HepG2 (cell line): ENCODE measurements around the gene NOL4L. TPM values are rescaled to one million over a fixed set of nuclear protein-coding genes. Genes with fewer than 3 reads are reported as not detected.

Source experiments
- ATAC-seq: fragments of 200-7000 bp; cut with Tn5 transposase; 3 replicates; pipeline ENCODE4 v1.9.1; 2020; ENCODE audit warnings: mild to moderate bottlenecking, moderate library complexity
- BruUV-seq: library from RNA; stranded (reverse); fragments of 400-500 nt; replicated peaks from 2 replicates; lab custom pipeline; 2021; lab: Mats Ljungman, UMichigan
- CTCF ChIA-PET: fragments of 300-600 bp; formaldehyde crosslinking; extraction: SDS; loops from one replicate; lab custom pipeline; 2021; ENCODE audit warnings: low total read pairs, inconsistent platforms, low intra/inter-chr PET ratio; lab: Yijun Ruan, JAX
- POLR2A ChIA-PET: fragments of 350-600 bp; sonication (Branson Sonifier 250); formaldehyde crosslinking; loops from one replicate; lab custom pipeline; 2020; ENCODE audit warnings: antibody characterized with exemption, inconsistent platforms; lab: Yijun Ruan, JAX
- DNase-seq: peaks from one replicate; pipeline ENCODE4 v3.0.0-alpha.2; 2015; ENCODE audit warnings: low spot score
- FAIRE-seq: peaks from 3 replicates; lab custom pipeline; 2011; peaks lifted over from hg19 to GRCh38; lab: Jason Lieb, UNC
- H2AFZ ChIP-seq: one replicate; pipeline ENCODE4 v1.6.1; 2011; ENCODE audit warnings: low read length, inconsistent platforms
- H3K27ac ChIP-seq: fragments of 300-600 bp; 3 replicates; pipeline ENCODE4 v1.8.0; 2011; ENCODE audit warnings: mixed run types, mild to moderate bottlenecking, mixed read lengths, low read length, inconsistent platforms; ENCODE audit not compliant: insufficient read depth; ENCODE audit errors: extremely low read length
- H3K27me3 ChIP-seq, 2 experiments: fragments of 200-600 bp in 1 of 2; 2 replicates in 1 of 2; 3 replicates in 1 of 2; pipeline versions ENCODE4 v1.6.0 to v1.8.0; 2011; ENCODE audit warnings: low read length in 2 of 2, mild to moderate bottlenecking in 2 of 2, moderate library complexity in 2 of 2, inconsistent platforms in 1 of 2; ENCODE audit not compliant: insufficient read depth in 2 of 2, control insufficient read depth in 1 of 2
- H3K36me3 ChIP-seq, 2 experiments: fragments of 200-600 bp in 1 of 2; replicated peaks in 1 of 2; 2 replicates in 1 of 2; 3 replicates in 1 of 2; pipeline versions ENCODE4 v1.5.1 to v1.8.0; 2011; ENCODE audit warnings: low read length in 2 of 2, inconsistent platforms in 1 of 2; ENCODE audit not compliant: insufficient read depth in 2 of 2, control insufficient read depth in 1 of 2
- H3K4me1 ChIP-seq: 2 replicates; pipeline ENCODE4 v1.5.1; 2012; ENCODE audit warnings: low read length, inconsistent platforms; ENCODE audit not compliant: insufficient read depth
- H3K4me2 ChIP-seq: 2 replicates; pipeline ENCODE4 v1.6.0; 2011; ENCODE audit warnings: low read depth, low read length, inconsistent platforms
- H3K4me3 ChIP-seq, 3 experiments: fragments of 200-600 bp in 1 of 3; sonication (generic), shearing (Covaris generic) in 1 of 3; replicated peaks in 1 of 3; 2 replicates each; pipeline ENCODE4 v1.5.1; 2011 to 2016; ENCODE audit warnings: low read length in 3 of 3, inconsistent platforms in 2 of 3, low read depth in 2 of 3, mild to moderate bottlenecking in 2 of 3, control low read depth in 1 of 3, mixed read lengths in 1 of 3; ENCODE audit not compliant: insufficient read depth in 1 of 3
- H3K79me2 ChIP-seq: one replicate; pipeline ENCODE4 v1.6.1; 2011; ENCODE audit warnings: low read length, inconsistent platforms; ENCODE audit not compliant: insufficient read depth
- H3K9ac ChIP-seq: 2 replicates; pipeline ENCODE4 v1.6.0; 2011; ENCODE audit warnings: mild to moderate bottlenecking, low read depth, low read length, inconsistent platforms; ENCODE audit not compliant: insufficient read depth
- H3K9me3 ChIP-seq: 2 replicates; pipeline ENCODE4 v1.5.1; 2012; ENCODE audit warnings: mild to moderate bottlenecking, low read length
- H4K20me1 ChIP-seq: 2 replicates; pipeline ENCODE4 v1.6.0; 2011; ENCODE audit warnings: inconsistent platforms, mild to moderate bottlenecking, low read length, moderate library complexity; ENCODE audit not compliant: insufficient read depth
- ARNT ChIP-seq: fragments of 450-650 bp; IDR thresholded peaks from 2 replicates; pipeline ENCODE4 v1.6.1; 2017
- DR1 ChIP-seq: sonication (generic); formaldehyde crosslinking; IDR thresholded peaks from 2 replicates; pipeline ENCODE4 v1.8.0; 2021; ENCODE audit warnings: mild to moderate bottlenecking, missing genetic modification reagents, inconsistent platforms
- GTF2F1 ChIP-seq: fragments of 150-350 bp; IDR thresholded peaks from 2 replicates; pipeline ENCODE4 v1.6.1; 2014; ENCODE audit warnings: low read length
- LBX2 ChIP-seq: sonication (generic); formaldehyde crosslinking; IDR thresholded peaks from 2 replicates; pipeline ENCODE4 v1.5.0; 2020; ENCODE audit warnings: missing genetic modification reagents, mild to moderate bottlenecking, borderline replicate concordance
- MTA1 ChIP-seq: sonication (generic); formaldehyde crosslinking; IDR thresholded peaks from 2 replicates; pipeline ENCODE4 v1.4.0; 2020; ENCODE audit warnings: missing genetic modification reagents, mild to moderate bottlenecking, borderline replicate concordance
- NFAT5 ChIP-seq: sonication (generic); formaldehyde crosslinking; IDR thresholded peaks from 2 replicates; pipeline ENCODE4 v1.4.0; 2020; ENCODE audit warnings: missing genetic modification reagents
- NRL ChIP-seq: sonication (generic); formaldehyde crosslinking; IDR thresholded peaks from 2 replicates; pipeline ENCODE4 v1.5.0; 2020; ENCODE audit warnings: missing genetic modification reagents, mild to moderate bottlenecking, moderate library complexity, borderline replicate concordance
- PHF8 ChIP-seq: sonication (generic); formaldehyde crosslinking; IDR thresholded peaks from 2 replicates; pipeline ENCODE4 v1.5.0; 2020; ENCODE audit warnings: missing genetic modification reagents
- POLR2G ChIP-seq: fragments of 200-400 bp; formaldehyde crosslinking; IDR thresholded peaks from 2 replicates; pipeline ENCODE4 v1.6.1; 2018; ENCODE audit warnings: mild to moderate bottlenecking, low read depth, low read length, moderate library complexity
- TARDBP ChIP-seq: sonication (generic); formaldehyde crosslinking; IDR thresholded peaks from 2 replicates; pipeline ENCODE4 v1.8.0; 2022; ENCODE audit warnings: mild to moderate bottlenecking, missing genetic modification reagents
- ZBTB38 ChIP-seq: sonication (generic); formaldehyde crosslinking; IDR thresholded peaks from 2 replicates; pipeline ENCODE4 v1.5.1; 2020; ENCODE audit warnings: mild to moderate bottlenecking, missing genetic modification reagents
- ZC3H4 ChIP-seq: sonication (generic); formaldehyde crosslinking; IDR thresholded peaks from 2 replicates; pipeline ENCODE4 v1.4.0; 2020; ENCODE audit warnings: missing genetic modification reagents, borderline replicate concordance
- ZNF567 ChIP-seq: sonication (generic); formaldehyde crosslinking; IDR thresholded peaks from 2 replicates; pipeline ENCODE4 v1.8.1; 2023; ENCODE audit warnings: mild to moderate bottlenecking, missing genetic modification reagents, borderline replicate concordance
- ZNF776 ChIP-seq: sonication (generic); formaldehyde crosslinking; IDR thresholded peaks from 2 replicates; pipeline ENCODE4 v1.4.0; 2020; ENCODE audit warnings: mild to moderate bottlenecking, missing genetic modification reagents
- ZNF879 ChIP-seq: sonication (generic); formaldehyde crosslinking; IDR thresholded peaks from 2 replicates; pipeline ENCODE4 v1.8.1; 2023; ENCODE audit warnings: missing genetic modification reagents
- ZSCAN22 ChIP-seq: sonication (generic); formaldehyde crosslinking; IDR thresholded peaks from 2 replicates; pipeline ENCODE4 v1.4.0; 2020; ENCODE audit warnings: mild to moderate bottlenecking, missing genetic modification reagents
- WGBS: methylation state at CpG from one replicate; pipeline ENCODE4 v1.1.6; 2017; ENCODE audit warnings: low lambda C conversion rate; 5-methylcytosine and 5-hydroxymethylcytosine counted together
- in situ Hi-C: cut with HindIII; loops from 2 replicates; pipeline ENCODE4 v1.10.0; 2017; ENCODE audit warnings: low pct_unique_long_range_greater_than_20kb; ENCODE audit not compliant: extremely low pct_ligation_motif_present
- intact Hi-C: fragments of 100-400 bp; cut with micrococcal nuclease; formaldehyde crosslinking; loops from one replicate; pipeline ENCODE4 v1.10.0; 2022; ENCODE audit not compliant: unreplicated experiment
- polyA plus RNA-seq, 8 experiments: library from polyadenylated mRNA; depleted of rRNA in 3 of 8; stranded (reverse) in 7 of 8; unstranded in 1 of 8; fragments of >200 nt; fragmentation: Illumina TruSeq in 4 of 8; extraction: Trizol in 4 of 8; gene quantifications; 2 replicates each; pipeline versions ENCODE4 v1.2.1 to v1.2.3, GENCODE V29; 2011 to 2016; ENCODE audit warnings: low read depth in 4 of 8, missing spikeins in 1 of 8, mixed read lengths in 1 of 8; ENCODE audit not compliant: insufficient read depth in 1 of 8
- total RNA-seq, 5 experiments: library from RNA; depleted of rRNA; stranded (reverse); fragments of >200 nt; fragmentation: Illumina TruSeq; extraction: Trizol; gene quantifications; 2 replicates each; pipeline ENCODE4 v1.2.3, GENCODE V29; 2016; ENCODE audit warnings: low read depth in 1 of 5

The NOL4L gene
- total and polyA plus RNA-seq, 2 of the 13 experiments (the other 11 are each of a cell fraction or from before 2014, with no cell fraction given), result 16.6 to 35.4 TPM

GRCh38 chr20:32451682-32452461, 133.3 kb downstream of the NOL4L start:
- CTCF ChIA-PET, result no interaction called here
- POLR2A ChIA-PET, result interaction anchor here (0.9 to 1.0 kb wide), 2 partner anchors 24 to 201 kb away, joined by 3 read pairs; no protein-coding TSS in a partner anchor
- Histone ChIP-seq H4K20me1 (0 out of 2 replicates have a peak, but pooled peaks cover 8% of the 10 kb centered on the region), H3K27ac (no peak overlapping the region), H3K4me2 (no peak overlapping the region), H3K9me3 (no peaks in the 10 kb centered on the region), H3K79me2 (no peaks in the 10 kb centered on the region), H3K9ac (no peak overlapping the region), H3K4me1 (no peaks in the 10 kb centered on the region), H2AFZ (no peak overlapping the region), H3K27me3 (no peaks in the 10 kb centered on the region), H3K4me3 (no peak overlapping the region), H3K36me3 (peaks cover 70 to 97% of the 10 kb centered on the region in 2 experiments)
- no TSS peak for BruUV-seq
- in situ Hi-C loops (no loop called here), intact Hi-C loops (no loop called here)
- DNase-seq, result no peak
- peak; percentile 10 for ATAC-seq
- FAIRE-seq, result no peak
- 97% methylated on average over 27 of the region's 27 CpGs for WGBS
- no peak for TF ChIP-seq ZBTB38 (CRISPR knock-in tag)
- TF ChIP-seq DR1 (CRISPR knock-in tag), result 0 out of 2 replicates have a peak, but pooled peaks have one; percentile 53
- no peak for TF ChIP-seq TARDBP (CRISPR knock-in tag)
- 0 out of 2 replicates have a peak, but pooled peaks have one; percentile 1 for TF ChIP-seq POLR2G
- 0 out of 2 replicates have a peak, but pooled peaks have one; percentile 56 for TF ChIP-seq NRL
- TF ChIP-seq MTA1 (CRISPR knock-in tag), result peak; percentile 29; the same call in 1 of the 2 replicates
- TF ChIP-seq ZSCAN22 (CRISPR knock-in tag), result no peak
- no peak for TF ChIP-seq ZNF567 (CRISPR knock-in tag)
- TF ChIP-seq GTF2F1, result no peak
- peak; percentile 16; the same call in 1 of the 2 replicates for TF ChIP-seq PHF8 (CRISPR knock-in tag)
- TF ChIP-seq ZNF879, result no peak
- TF ChIP-seq ZNF776 (CRISPR knock-in tag), result 0 out of 2 replicates have a peak, but pooled peaks have one; percentile 10
- TF ChIP-seq ZC3H4 (CRISPR knock-in tag), result no peak
- TF ChIP-seq LBX2 (CRISPR knock-in tag), result no peak
- no peak for TF ChIP-seq ARNT
- TF ChIP-seq NFAT5 (CRISPR knock-in tag), result 0 out of 2 replicates have a peak, but pooled peaks have one; percentile 27
